Measurements from ENCODE around the gene EXT2. TPM values are rescaled to one million over a fixed set of nuclear protein-coding genes. Genes with fewer than 3 reads are reported as not detected.

Gene EXT2
- total RNA-seq, 1 experiment from 2014 or later = 66.2 TPM

DNA sequence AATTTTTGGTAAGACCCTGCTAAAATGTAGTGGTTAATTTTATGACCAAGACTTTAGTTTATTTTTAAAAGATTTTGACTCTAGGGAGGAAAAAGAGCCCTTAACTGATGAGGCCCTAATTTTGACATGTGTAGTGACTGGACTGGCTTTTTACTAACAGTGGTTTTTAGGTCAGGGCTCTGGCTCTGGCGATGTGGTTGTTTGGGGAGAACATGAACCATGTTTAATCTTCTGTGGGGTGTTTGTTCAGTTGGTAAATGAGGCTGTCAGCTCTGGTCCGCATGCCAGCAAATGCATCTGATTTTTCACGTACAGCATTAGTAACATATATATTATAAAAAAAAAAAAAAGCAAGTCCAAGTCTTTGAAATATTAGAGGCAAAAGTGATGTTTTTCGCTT is 104.3 kb downstream of the EXT2 start:
- no peak for DNase-seq (ENCODE audit: low spot score)

DNA sequence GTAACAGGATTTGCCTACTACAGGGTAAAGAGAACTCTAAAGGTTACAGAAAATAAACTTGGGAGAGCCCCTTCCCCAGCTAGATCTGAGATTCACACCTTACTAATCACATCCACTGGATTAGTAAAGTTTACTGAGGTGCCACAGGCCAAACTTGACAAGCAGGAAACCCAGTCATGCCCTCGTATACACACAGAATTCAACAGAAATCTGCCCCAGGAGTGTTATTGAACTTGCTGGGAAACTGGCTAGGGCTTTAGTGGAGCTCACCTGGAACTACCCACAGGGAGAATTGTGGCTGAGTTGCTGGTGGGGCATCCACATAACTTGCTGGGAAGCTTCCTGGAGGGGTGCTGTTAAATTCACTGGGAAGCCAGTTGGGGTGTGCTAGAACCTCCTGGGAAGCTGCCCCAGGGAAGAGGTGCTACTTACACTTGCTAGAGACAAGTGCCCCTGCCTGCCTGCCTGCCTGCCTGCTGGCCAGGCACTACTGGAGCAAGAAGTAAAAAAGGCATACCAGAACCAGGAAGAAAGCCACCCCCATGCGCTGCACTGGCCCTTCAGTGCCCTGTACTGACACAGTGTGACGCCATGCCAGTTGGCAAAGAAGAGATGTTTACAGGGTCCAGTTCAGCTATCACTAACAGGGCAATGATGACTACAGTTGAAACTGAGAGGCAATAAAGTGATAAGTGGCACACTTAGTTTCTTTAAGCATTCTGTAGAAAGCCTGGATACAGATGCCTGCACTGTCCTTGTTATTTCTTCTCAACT is 108.0 kb downstream of the EXT2 start:
- no peak for DNase-seq (ENCODE audit: low spot score)

DNA sequence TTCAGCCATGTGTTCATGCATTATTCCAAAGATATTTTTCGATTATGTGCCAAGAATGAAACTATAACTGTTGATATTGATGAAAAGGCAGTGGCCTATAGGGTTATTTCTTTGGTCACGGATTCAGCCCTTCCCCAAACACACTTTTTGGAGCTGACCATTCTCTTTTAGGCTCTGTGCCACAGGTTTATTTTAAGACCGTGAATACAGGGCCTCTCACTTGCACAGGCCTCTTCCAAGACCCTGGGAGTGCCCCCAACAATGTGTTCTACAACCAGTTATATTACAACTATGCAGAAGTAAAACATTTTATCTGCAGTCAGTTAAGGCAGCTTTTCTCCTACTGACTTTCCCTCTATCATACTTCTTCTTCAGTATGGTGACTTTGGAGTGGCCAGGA is 109.9 kb downstream of the EXT2 start:
- DNase-seq (ENCODE audit: low spot score) = no peak

DNA sequence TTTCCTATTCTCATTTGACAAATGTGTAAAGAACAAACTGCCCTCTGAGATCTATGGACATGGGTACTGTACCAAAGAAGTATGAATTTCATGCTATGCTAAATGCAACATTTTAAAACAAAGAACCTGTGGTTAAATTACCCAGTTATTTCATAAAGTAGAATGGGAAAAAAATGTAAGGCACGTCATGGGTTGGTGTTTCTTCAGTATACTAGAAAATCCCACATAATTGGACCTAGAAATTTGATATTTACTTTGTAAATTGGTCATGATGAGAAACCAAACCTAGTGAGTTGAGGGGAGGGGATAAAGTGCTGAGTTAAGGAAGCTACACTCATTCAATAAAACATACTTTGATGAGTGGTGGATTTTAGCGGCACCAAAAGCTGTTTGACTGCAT is 110.4 kb downstream of the EXT2 start:
- no peak for DNase-seq (ENCODE audit: low spot score)

DNA sequence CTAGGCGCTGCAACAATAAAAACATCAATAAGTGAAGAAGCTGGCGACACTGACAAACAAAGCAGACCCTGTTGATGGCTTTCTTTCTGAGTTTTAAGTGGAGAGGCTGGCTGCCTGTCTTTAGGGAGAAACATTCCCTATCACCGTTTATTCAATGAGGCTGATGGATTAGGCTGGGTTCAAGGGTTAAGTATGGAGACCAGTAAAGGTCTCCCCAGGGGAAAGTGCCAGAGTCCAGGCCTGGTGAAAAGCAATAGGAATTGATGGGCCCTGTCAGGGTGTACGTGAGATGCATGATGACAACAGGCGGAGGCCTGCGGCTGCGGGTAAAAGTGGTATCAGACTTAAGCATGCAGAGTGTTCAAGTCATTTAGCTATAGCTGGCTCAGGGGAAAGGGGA is 111.8 kb downstream of the EXT2 start:
- no peak for DNase-seq (ENCODE audit: low spot score)

DNA sequence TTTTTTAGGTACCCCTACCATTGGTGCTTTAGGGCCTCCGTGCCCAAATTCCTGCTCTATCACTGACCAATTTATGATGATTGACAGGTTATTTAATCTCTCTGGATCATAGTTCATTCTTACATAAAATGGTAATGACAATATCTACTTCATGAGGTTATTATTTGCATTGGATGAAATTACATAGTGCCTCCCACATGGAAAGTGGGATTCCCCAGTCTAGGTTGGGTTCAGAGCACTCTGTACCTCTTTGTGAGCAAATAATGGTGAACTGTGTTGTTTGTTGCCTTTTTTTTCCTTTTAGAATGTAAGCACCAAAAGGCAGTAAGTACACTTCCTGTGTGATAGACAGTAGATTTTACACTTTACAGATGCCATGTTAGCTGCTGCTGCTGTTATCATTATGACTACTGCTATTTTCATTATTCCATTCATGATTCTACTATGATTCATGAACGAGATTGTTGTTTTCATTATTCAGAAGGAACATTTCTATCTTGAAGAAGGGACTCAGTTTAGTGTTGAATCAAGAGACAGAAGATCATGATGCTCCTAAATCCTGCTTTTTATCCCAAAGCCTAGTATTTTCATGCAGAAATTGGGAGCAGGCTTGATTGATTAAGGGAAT is 113.6 kb downstream of the EXT2 start:
- DNase-seq (ENCODE audit: low spot score) = no peak

DNA sequence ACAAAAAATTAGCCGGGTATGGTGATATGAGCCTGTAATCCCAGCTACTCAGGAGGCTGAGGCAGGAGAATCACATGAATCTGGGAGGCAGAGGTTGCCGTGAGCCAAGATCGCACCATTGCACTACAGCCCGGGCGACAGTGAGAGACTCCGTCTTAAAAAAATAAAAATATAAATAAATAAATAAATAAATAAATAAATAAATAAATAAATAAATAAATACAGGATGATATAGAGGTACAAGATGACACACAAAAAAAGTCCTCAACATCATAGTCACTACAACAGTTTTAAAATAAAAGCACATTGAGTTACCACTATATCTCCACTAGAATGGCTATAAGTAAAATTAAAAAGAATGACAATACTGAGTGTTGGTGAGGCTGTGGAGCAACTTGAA is 116.7 kb downstream of the EXT2 start:
- DNase-seq (ENCODE audit: low spot score) = no peak

DNA sequence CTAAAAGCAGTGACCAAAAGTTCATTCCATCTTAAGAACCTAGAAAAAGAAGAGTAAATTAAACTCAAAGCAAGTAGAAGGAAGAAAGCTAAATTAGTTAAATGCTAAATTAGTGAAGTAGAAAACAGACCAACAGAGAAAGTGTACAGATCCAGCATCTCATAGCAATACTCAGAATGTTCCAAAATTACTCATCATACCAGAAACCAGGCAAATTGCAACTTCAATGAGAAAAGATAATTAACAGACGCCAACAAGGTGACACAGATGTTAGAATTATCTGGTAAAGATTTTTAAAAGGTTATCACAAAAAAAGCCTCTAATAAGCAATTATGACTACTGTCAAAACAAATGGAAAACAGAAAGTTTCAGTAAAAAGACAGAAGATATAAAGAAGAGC is 117.7 kb downstream of the EXT2 start:
- DNase-seq (ENCODE audit: low spot score) = no peak

DNA sequence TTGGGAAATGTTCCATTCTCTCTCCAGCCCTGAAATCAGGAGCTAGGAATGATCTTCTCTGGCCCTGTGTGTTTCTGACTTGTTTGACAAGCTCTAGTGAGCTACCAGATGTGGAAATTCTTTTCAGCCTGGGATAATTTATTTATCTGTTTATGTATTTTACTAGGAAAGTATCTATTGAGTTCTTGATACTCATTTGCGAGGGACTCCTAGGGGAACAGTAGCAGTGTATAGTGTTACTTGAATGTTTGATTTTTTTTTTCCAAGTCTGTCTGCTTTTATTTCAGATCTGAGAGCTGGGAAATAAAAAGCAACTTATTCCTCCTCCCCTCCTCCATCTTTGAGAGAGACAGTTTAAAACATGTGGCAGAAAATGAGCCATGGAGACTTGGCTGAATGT is 122.0 kb downstream of the EXT2 start:
- DNase-seq (ENCODE audit: low spot score) = no peak

DNA sequence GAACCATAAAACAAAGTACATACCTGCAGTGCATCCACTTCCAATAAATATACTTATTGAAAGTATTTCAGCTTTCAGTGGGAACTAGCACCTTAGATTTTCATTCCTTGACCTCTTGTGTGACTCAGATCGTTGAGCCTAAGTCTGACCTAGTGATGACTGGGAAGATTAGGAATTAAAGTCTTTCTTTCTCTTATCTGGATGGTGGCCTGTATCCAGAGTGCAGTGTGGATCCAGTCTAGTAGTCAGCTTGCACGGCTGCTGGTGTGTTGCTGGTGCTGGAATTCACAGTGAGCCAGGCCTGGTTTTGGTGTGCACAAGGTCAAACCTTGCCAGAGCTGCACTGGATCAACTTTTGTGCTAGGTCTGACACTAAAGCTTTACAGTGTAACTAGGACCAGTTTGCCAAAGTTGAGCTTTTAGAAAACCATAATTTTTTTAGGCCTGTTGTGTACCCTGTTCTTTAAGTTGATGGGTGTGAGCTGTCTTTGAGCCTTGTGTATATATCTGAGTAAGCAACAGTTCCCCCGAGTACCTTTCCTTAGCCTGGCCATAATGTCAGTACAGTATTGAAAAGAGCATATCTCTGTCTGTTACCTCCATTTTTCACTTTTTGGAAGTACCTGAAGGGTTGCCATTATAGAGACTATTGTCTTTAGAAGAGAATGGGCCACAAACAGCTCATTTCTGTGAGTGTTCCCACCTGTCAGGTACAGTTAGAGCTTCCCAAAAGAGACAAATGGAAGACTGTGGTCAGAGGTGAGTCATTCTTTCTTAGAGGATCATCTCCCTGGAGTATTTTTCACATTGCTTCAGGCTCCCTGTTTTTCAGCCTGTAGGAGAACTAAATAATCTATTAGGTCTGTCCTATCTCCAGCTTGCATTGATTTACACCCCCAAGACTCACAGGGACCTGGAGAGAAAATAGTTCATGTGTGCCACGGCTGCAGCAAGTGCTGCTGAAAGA is 124.6 kb downstream of the EXT2 start:
- no peak for DNase-seq (ENCODE audit: low spot score)

DNA sequence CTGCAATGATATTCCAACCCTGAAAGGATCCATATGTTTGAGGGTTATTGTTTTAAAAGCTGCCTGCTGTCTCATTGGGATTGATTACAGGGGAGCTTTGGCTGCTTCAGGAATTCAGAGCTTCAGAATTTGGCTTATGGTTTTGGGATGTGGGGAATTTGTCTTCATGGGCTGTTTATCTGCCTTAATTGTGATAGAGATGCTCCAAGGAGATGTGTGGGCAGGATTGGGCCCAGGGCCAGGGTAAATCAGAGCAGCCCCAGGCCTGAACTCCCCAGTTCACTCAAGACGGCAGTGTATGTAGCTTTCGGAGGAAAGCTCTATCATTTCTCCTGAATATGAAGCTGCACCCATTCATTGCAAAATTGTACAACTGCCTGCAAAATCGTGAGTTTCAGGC is 126.0 kb downstream of the EXT2 start:
- no peak for DNase-seq (ENCODE audit: low spot score)

DNA sequence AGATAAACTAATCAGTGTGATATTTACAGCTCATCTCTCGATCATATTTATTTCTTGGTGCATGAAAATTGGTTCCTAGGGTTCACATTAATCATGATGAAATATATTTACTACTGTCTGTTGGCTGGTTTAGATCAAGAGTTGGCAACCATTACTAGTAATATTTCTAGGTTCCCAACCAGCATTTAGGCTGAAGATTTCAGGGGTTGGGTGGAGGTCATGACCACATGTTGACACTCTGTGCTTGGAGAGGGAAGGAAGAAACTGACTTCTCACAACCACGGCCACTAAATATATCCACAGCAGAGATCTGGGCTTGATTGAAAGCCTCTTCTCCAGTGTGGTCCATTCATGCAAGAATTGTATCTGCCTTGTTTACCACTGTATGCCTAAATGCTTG is 126.5 kb downstream of the EXT2 start:
- DNase-seq (ENCODE audit: low spot score) = no peak

DNA sequence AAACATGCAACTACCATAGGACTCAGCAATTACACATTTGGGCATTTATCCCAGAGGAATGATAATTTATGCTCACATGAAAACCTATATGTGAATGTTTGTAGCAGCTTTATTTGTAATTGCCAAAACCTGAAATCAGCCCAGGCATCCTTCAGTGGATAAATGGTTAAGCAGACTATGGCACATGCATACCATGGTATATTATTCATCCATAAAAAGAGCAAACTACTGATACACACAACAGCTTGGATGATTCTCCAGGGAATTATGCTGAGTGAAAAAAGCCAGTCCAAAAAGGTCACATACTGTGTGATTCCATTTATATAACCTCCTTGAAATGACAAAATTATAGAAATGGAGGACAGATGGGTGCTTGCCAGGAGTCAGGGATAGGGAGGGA is 127.8 kb downstream of the EXT2 start:
- no peak for DNase-seq (ENCODE audit: low spot score)

DNA sequence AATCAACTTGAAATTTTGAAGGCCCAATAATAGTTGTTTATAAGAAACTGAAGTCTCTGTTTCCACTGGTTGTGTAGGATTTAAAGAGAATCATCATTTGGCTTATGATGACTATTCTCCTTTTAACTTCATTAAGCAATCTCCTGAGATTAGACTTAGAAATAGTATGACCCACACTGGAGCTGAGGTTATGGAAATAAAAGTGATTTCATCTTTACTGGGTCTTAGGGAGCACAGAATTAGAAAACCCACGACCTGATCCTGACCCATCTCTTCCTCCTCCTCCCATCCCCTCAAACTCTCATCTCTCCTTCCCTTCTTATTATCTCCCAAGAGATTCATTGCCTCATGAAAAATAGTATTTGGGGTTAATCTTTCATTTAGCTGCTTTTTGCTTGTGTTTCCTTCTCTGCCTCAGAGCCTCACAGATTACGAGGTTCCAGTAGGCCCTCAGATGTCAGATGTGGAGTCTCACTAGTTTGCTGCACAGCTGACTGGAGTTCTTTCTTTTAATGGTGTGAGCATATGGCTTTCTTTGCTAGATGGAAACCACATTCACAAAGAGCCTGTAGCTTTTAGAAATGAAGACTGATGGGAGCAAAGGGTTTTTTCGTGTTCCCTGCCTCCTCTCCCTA is 129.5 kb downstream of the EXT2 start:
- no peak for DNase-seq (ENCODE audit: low spot score)

DNA sequence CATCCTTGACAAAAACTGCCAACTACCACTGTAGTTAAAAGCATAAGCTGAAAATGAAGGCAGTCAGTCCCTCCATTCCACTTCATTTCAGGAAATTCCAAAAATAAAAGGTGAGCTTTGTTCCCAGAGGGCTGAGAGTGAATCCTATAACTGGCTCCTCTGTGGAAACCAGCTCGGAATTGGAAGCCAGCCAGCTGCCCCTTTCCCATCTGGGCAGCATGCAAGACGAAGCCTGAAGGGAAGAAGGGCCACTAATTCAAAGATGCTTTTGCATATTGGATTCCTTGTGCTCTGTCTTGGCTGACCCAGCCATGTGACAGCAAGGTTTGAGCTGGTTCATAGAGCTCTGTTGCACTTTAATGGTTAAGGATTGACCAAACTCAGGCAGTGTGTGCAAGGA is 131.0 kb downstream of the EXT2 start:
- DNase-seq (ENCODE audit: low spot score) = no peak

DNA sequence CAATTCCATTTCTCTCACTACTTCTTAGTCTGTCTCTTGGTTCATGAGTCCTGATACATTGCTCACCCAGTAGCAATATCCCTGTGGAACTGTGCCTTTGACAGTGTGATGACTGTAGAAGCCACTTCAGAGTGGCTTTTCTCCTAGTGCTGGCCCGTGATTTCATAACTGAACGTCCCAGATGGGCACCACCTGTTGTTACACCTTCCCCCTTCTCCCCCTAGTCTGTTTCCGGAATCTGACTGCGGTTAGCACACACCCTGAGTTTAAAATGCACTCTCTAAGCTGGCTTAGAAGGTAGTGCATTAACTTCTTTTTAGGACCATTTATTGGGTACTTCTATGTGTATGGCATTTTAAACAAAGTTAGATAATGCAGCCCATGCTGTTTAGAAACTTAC is 131.5 kb downstream of the EXT2 start:
- DNase-seq (ENCODE audit: low spot score) = no peak

DNA sequence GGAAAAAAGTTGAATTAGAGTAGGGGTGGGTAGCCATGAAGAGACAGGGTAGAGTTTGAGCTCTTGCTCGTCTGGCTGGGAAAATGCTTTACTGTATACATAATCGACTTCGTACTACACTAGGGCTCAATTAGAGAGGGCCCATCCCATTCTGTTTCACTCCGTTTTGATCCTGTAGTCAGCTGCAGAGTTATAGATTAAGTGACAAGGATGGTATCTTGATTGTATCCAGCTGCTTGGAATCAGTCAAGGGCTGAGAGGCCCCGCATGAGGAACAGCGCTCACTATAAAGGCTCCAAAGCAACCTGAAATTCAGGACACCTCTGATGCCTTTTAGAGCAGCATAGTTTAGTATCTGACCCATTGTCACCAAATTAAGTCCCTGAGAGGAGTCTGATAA is 132.9 kb downstream of the EXT2 start:
- DNase-seq (ENCODE audit: low spot score) = no peak

DNA sequence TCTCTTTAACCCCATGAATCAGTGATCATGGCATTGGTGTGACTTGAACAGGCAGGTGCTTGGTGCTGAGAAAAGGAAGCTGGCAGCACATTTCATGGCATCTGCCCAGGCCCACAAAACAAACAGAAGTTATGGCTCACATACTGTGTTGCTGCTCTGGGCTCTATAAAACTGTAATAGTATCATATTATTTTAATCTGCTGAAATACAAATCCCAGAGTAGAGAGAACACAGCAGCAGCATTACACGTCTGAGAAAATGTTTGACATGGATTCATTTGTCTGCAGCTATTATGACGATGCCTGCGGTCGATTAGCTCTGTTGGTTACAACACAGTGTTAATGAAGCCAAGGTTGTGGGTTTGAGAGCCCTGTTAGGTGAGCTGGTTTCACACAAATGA is 133.6 kb downstream of the EXT2 start:
- DNase-seq (ENCODE audit: low spot score) = no peak

DNA sequence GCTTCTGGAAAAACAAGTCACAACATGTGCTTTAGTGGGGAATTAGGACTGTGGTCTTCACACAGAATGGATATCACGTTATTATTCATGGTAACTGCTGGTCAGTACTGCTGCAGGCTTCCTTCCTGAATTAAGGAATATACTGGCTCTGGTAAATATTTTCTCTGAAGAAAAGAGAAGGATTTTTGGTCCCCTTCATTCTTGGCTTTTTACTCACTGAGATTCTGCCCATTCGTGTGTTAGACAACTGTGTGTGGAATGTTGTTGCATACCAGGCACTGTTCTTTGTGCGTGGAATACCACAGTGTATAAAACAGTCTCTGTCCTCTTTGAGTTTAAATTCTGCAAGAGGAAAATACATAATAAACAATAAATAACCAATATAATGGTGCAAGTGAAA is 134.1 kb downstream of the EXT2 start:
- DNase-seq (ENCODE audit: low spot score) = no peak

DNA sequence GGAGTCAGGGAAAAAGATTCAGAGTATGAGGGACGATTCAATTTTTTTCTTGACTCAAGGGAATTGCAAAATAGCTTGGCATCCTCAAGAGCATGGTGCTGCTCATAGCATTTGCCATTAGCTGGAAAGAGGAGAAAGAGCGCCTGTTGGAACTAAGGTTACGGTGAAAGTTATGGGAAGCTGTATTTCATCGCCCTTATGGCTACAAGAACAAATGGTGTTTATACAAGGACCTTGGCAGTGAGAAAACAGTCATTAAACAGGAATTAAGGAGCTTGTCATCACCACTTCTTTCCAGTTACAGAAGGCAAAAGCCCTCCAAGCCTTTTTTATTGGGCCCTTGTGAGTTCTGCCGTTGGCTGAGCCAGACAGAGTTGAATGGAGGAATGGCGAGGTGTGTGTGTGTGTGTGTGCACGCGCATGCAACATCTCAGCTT is 140.3 kb downstream of the EXT2 start:
- no peak for DNase-seq (ENCODE audit: low spot score)

DNA sequence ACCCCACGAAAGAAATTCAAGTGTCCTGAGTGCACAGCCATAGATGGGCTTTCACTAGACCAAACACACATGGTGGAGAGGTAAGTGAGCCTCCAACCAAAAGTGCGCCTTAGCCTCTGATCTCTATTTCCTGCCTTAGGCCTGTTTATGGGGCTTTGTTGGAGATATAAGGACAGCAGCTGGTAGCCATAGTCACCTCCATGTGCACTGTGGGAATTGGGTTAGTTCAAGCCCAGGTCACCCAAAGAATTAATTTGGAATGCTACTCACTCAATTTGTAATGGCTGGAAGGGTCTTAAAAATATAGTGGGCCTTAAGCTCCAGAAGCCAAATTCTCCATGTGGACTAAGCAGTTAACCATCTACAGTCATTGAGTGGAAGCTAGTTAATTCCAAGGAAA is 140.8 kb downstream of the EXT2 start:
- no peak for DNase-seq (ENCODE audit: low spot score)

DNA sequence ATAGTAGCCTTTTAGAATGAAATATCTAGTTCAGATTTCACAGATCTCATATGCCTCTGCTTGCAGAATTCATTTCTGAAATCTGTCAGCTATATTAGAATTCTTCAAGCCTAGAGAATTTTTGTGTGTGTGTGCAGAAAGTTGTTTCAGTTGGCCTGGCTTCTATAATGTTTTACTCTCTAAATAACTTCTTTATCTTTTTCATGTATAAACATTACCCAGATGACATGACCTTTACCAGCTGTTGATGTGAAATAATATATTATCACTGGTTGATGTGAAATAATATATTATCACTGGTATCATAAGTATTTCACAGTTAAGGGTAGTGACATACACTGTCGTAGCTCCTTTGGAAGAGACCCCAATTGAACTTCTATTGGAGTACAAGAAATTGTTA is 141.7 kb downstream of the EXT2 start:
- no peak for DNase-seq (ENCODE audit: low spot score)
